IPS-18c (cell line): ENCODE results near the gene TRIM66.

Source experiments
- H3K4me3 ChIP-seq: 2 replicates; pipeline ENCODE4 v1.7.0; 2013; ENCODE audit warnings: low read depth, mild to moderate bottlenecking, low read length, moderate library complexity; ENCODE audit not compliant: insufficient read depth
- H3K9me3 ChIP-seq: one replicate; pipeline ENCODE4 v1.6.1; 2013; ENCODE audit warnings: mild to moderate bottlenecking, low read length, moderate library complexity; ENCODE audit not compliant: control insufficient read depth, insufficient read depth

TRIM66 gene, protein sequence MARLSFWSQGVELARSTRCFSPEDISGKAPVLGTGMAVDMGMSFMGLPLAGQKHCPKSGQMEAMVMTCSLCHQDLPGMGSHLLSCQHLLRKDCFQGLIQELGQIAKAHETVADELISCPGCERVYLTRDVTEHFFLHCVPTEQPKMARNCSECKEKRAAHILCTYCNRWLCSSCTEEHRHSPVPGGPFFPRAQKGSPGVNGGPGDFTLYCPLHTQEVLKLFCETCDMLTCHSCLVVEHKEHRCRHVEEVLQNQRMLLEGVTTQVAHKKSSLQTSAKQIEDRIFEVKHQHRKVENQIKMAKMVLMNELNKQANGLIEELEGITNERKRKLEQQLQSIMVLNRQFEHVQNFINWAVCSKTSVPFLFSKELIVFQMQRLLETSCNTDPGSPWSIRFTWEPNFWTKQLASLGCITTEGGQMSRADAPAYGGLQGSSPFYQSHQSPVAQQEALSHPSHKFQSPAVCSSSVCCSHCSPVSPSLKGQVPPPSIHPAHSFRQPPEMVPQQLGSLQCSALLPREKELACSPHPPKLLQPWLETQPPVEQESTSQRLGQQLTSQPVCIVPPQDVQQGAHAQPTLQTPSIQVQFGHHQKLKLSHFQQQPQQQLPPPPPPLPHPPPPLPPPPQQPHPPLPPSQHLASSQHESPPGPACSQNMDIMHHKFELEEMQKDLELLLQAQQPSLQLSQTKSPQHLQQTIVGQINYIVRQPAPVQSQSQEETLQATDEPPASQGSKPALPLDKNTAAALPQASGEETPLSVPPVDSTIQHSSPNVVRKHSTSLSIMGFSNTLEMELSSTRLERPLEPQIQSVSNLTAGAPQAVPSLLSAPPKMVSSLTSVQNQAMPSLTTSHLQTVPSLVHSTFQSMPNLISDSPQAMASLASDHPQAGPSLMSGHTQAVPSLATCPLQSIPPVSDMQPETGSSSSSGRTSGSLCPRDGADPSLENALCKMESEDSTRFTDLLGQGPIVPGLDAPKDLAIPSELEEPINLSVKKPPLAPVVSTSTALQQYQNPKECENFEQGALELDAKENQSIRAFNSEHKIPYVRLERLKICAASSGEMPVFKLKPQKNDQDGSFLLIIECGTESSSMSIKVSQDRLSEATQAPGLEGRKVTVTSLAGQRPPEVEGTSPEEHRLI (N-terminal part only)

DNA sequence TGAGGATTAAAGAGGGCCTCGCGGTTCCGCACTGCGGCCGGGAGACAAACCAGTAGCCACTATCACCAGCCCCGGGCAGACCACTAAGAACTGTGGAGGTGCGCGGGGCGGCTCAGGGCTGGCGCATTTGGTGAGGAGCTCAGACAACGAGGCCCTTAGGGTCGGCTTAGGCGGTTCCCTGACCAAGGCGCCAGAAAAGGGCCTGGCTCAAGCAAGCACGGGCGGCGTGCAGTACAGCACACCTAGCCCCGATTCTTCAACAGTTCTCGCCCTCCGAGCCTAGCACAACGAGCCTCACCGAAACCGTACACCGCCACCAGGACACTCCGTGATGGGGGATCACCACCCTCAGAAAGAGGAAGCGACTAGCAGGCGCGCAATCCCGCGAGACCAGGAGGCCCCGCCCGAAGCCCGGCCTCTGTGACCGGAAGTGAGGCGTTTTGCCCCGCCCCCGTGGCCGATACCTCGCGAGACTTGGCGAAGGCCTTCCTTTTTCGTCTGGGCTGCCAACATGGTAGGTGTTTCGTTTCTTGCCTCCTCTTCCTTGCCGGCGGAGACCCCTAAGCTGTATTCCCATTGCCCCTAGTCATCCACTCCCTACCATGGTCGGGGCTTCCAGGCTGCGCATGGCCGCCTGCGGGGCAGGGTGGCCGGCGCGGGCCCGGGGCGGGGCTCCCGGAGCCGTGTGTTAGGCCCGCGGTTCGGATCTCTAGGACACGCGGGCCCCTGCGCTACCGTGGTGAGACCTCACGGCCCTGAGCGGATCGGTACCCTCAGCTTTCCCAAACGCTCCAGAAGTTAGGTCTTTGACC, at the start of gene TRIM66, which contains the start of gene RPL27A:
Gene TRIM66 (minus strand): TSS at position 363 of the 812 bp plus-strand sequence. CDS start 10,391 bp downstream, outside the sequence.
Gene RPL27A (plus strand): TSS at position 490 of the 812 bp plus-strand sequence. CDS start 22 bp downstream, at position 512.
- no peaks in the 10 kb centered on the region for H3K9me3 ChIP-seq

DNA sequence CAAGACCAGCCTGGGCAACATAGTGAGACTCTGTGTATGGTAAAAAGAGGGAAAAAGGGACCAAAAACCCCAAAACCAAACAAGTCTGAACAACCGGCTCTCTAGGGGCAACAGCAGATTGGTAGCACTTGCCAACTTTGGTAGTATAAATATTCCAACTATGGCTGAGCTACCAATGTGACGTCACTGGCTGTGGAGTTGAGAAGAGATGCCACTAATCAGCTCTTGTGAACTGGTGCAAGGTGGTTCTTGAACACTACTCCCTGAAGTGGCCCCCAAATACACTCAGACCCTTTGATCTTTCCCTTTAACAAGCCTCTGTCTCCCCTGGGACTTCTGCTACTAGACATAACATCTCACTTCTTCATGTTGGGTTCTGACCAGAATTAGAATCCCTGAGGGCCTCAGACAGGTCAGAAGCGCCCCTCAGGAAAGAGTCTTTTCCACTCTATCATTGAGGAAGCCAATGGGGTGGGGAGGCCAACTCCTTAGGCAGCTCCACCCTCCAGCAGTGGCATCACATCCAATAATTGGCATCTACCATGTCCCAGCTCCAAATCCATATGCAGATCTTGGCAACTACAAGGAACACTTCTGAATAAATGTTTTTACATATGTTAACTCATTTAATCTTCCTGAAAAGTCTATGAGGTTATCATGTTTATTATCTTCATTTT, 49.3 kb upstream of the TRIM66 start:
- Histone ChIP-seq H3K9me3 (no peaks in the 10 kb centered on the region), H3K4me3 (no peak overlapping the region)

More for the DNA sequence above, at the start of gene TRIM66, which contains the start of gene RPL27A:
- H3K4me3 ChIP-seq = peak within 1 kb of the TSS; percentile 90

DNA sequence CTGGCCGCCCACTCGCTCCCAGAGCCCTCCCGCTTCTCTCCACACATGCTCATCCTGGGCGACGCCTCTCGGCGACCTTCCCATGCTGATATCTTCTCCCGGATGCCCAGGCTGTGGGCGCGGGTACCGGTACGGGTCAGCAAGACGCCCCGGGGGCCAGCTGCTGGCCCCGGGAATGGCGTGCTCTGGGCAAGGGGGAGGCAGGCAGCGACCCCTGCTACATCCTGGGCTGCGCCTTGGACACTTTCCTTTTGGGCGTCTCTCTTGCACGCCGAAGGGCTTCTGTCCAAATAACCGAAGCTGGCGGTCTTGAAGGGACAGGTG, 48.2 kb upstream of the TRIM66 start:
- Histone ChIP-seq H3K9me3 (no peaks in the 10 kb centered on the region), H3K4me3 (no peak overlapping the region)

DNA sequence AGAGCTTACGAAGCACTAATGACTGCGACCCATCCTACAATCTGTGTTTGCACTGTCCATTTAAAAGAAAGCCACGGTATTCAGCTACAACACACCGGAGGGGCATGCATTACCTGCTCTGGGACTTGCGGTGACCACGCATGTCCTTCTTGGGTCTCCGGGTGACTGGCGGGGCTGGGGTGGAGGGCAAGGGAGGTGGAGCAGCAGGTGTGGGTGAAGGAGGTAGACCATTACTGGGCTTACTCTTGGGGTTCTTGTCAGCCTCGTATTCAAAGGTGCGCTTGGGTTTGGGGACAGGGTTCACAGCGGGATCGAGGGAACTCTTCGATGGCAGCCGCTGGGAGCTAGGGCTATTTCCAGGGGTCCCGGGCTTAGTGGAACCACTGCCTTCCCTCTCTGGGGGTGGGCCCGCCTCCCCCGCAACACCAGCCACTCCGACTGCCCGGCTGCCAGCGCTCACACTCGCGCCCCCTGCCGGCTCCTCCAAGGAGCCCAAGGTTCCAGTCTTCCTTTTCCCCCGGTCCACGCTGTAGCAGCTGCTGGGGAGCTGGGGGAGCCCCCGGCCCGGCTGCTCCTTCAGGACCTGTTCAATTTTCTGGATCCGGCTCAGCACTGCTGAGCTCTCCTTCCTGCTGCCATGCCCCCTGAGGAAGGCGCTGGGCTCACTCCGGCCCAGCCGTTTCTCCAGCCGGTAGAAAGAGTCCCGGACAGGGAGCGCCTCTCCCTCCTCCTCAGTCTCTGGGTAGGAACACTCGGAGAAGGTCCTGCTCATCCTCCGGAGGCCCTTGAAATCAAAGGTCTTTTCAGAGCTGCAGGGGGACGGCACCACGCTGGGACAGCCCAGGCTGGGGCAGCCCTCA, 47.6 kb upstream of the TRIM66 start:
- Histone ChIP-seq H3K9me3 (no peaks in the 10 kb centered on the region), H3K4me3 (no peak overlapping the region)

DNA sequence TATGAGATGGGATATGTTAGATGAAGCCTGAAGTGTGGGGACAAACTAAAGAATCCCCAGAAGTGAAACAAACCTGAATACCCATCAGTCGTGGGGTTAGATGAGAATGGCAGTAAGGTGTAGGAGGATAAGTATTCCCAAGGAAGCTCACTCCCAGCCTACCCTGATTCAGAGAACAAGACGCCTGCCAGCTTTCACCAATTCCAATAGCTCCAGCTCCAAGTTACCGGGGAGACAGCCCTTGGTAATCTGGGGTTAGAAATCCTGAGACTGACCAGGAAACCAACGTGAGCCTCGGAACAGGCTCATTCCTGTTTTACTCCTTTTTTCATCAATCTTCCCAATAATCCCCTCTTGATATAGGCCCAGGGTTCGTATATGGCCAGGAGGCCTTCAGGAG, 46.6 kb upstream of the TRIM66 start:
- no peak overlapping the region for H3K4me3 ChIP-seq
- no peaks in the 10 kb centered on the region for H3K9me3 ChIP-seq

DNA sequence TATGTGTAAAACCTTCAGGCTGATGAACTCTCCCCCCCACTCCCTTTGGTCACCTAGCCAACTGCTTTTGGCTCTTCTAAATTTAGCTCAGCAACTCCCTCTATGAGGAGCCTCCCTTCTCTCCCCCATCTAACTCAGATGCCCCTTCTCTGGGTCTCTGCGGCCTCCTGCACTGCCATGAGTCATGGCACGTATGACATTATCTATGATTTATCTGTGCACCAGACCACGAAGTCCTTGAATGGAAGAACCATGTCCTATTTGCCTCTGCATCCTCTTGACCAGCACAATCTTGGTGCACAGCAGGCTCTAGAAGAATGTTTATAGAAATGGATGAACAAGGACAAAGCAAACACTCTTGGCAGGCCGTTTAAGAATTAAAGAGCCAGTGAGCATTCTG, 46.1 kb upstream of the TRIM66 start:
- Histone ChIP-seq H3K9me3 (no peaks in the 10 kb centered on the region), H3K4me3 (no peak overlapping the region)

DNA sequence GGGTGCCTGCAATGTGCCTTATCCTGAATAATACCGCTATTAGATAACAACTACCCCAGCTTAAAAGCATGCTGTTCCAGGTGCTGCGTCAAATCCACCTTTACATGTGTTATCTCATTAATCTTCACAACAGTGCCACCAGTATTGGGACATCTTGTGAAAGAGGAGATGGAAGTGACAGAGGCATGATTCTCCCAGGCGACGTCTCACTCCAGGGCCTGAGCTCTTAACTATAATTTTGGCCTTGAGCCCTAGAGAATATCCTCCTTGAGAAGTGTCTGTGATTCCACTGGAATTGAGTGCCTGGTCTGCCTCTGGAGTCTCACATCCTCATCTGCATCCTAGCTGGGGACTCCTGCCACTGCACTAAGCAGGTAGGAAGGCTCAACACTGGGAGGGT, 43.9 kb upstream of the TRIM66 start:
- H3K4me3 ChIP-seq = no peak overlapping the region
- H3K9me3 ChIP-seq = no peaks in the 10 kb centered on the region

DNA sequence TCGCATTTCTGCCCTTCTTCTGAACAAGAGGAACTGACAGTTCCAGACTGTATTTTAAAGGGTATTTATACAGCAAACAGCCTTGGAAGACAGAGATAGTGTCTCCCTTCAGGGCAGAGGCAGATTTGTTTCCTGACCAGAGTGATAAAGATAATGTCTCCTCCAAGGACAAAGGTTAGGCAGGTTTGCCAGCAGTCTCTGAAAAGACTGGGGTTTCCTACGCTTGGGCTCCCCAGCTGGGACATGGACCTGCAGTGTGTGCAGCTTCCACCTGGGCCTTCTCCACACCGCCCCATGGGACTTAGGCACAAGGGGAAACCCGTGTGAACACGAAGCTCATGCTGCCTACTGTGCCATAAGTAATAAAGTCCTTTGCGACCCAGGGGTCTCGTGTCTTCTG, 42.2 kb upstream of the TRIM66 start:
- H3K9me3 ChIP-seq = no peaks in the 10 kb centered on the region
- no peak overlapping the region for H3K4me3 ChIP-seq

DNA sequence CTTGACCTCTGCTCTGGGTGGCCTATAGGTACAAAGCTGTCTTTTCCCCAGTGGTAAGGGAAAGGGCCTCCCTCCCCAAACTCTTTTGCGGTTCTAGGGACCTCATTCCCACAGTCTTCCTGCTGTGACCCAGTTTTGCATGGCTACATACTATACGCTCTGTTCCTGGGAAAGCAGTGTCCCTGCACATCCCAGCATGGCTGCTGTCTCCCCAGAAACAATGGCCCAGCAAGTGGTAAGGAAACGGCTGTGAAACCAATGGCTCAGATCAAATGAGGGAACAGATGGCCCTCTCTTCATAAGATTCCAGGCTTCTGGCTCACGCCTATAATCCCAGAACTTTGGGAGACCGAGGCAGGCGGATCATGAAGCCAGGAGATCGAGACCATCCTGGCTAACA, 41.2 kb upstream of the TRIM66 start:
- Histone ChIP-seq H3K9me3 (no peaks in the 10 kb centered on the region), H3K4me3 (no peak overlapping the region)

DNA sequence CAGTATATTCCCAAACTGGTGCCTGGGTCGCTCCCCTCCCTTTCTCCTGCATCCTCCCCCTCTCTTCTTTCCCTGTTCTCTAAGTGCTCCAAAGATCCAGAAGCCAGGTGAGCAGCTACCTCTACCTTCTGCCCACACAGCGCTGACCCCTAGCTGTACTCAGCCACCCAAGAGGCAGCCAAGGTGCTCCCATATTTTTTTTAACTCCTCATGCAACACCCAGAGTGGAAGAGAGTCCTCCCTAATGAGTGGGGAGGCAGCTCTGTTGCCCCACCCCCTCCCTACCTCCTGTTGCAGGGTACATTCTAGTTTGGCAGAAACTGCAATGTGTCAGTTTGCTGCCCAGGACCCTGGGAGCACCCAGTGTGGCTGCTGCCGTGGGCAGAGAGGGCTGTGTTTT, 40.3 kb upstream of the TRIM66 start:
- no peak overlapping the region for H3K4me3 ChIP-seq
- H3K9me3 ChIP-seq = no peaks in the 10 kb centered on the region

DNA sequence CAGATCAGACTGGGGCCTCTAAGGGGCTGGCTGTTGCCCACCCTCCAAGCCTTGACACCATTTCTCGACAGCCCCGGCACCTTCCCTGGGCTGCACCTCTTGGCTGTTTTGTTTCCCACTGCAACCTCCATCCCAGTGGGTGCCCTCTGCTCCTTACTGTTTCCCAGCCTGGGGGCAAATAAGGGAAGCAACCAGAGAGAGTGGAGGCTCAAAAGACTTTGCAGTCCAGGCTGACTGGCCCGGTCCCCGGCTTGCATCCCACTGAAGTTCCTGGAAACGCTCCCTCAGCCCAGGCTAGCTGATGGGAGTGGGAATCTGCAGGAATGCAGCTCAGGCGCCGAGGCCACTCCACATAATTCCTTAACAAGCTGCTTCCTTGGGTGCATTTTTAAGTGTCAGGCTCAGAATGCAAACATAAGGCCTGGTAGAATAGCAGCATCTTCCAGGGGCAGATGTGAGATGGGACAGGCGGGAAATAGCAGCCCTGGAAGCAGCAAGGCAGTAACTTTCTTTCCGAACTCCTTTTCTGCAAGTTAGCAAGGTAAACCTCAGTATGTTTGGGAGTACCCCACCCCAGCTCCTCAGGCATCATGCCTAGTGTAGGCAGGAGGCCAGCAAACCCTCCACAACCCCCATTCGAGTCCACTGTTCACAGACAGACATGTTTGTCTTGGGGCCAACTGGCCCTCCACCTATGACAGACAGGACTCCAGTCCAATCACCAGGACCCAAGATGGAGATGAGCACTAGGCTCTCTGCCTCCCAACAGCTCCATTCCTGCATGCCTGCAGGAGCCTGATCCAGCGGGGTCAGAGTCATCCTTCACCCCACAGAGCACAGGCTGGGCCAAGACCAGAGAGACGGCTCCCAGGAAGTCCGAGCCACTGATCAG, 39.4 kb upstream of the TRIM66 start:
- Histone ChIP-seq H3K4me3 (no peak overlapping the region), H3K9me3 (no peaks in the 10 kb centered on the region)

DNA sequence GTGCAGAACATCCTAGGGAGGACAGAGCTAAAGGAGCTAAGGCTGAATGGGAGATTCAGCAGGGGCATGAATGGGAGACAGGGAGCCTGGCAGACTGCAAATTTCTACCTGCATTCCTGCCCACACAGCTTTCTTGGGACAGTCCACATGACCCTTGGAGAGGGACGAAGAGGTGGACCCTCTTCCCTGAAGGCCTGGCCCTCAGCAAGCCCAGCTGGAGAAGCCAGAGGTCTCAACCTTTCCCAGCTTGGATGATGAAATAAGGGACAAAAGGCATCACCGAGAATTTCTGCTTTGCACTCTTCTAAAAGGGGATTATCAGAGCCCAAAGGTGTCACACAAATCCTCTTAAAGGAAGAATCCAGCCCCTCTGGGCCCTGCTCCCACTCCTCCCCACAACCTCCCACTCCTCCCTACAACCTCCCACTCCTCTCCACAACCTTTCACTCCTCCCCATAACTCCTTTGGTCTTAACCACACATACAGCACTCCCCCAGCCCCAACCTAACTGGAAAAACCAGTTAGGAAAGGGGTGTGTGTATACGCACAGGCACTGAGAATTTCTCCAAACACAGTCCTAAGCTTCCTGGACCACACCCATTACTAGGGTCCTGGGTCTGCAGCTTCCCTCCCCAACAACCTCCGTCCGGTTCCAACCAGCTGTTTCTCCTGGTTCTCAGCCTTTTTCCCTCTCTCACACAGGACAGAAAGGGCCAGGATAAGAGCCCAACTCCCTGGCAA, 38.6 kb upstream of the TRIM66 start:
- Histone ChIP-seq H3K9me3 (no peaks in the 10 kb centered on the region), H3K4me3 (no peak overlapping the region)

DNA sequence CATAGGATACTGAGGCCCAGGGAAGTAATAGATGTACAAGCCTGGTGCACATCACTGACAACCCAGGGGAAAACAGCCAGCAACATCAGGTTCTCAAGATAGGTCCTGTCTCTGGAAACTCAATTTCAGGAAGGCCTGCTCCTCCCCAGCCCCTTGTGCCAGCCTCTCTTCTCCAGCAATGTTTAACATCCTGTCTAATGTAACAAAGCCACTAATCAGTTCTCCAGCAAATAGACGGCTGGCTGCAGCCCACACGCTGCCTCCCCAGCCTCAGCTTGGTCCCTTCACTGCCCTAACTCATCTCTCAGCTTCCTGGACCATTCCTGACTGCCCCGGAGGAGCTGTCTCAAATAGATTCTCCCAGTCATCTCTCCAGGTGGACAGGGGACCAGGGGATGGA, 37.9 kb upstream of the TRIM66 start:
- Histone ChIP-seq H3K4me3 (no peak overlapping the region), H3K9me3 (no peaks in the 10 kb centered on the region)

DNA sequence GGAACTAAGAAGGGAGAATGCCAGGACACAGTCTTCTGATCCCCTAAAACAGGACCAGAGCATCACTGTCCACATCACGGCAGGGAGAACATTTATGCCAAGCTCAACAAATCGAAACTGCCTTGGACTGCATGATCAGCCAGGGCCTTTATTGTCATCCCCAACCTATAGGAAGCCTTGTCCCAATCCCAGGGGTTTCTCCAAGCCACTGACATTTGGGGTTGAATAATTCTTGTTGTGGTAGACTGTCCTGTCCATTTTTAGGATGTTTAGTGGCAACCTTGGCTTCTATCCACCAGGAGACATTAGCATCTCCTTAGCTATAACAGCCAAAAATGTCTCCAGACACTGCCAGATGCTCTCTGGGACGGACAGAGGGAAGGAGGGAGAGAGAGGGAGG, 37.3 kb upstream of the TRIM66 start:
- no peaks in the 10 kb centered on the region for H3K9me3 ChIP-seq
- H3K4me3 ChIP-seq = no peak overlapping the region
